Liver (tissue), 9 donors: ENCODE data around the gene NDC1. TPM values are rescaled to one million over a fixed set of nuclear protein-coding genes. Genes with fewer than 3 reads are reported as not detected.

Experiments
- DNase-seq: peaks from one replicate; pipeline ENCODE4 v3.0.0-alpha.2; 2017; ENCODE audit warnings: low spot score
- H3K27ac ChIP-seq, 2 donors: one replicate each; pipeline ENCODE4 v1.7.0; 2013; ENCODE audit warnings: inconsistent platforms in 2 of 2, low read length in 2 of 2, control low read depth in 1 of 2, low read depth in 1 of 2, mild to moderate bottlenecking in 1 of 2
- H3K27me3 ChIP-seq, 4 donors: one replicate each; pipeline versions ENCODE4 v1.6.1 to v1.7.0; 2013; ENCODE audit warnings: low read length in 3 of 4, inconsistent platforms in 1 of 4, mild to moderate bottlenecking in 1 of 4, moderate library complexity in 1 of 4; ENCODE audit not compliant: control insufficient read depth in 4 of 4, insufficient read depth in 4 of 4
- H3K36me3 ChIP-seq, 4 donors: one replicate each; pipeline versions ENCODE4 v1.6.1 to v1.7.0; 2013; ENCODE audit warnings: low read length in 3 of 4, mild to moderate bottlenecking in 3 of 4, low read depth in 1 of 4, moderate library complexity in 1 of 4; ENCODE audit not compliant: control insufficient read depth in 4 of 4, insufficient read depth in 3 of 4
- H3K4me1 ChIP-seq, 4 donors: one replicate each; pipeline versions ENCODE4 v1.6.1 to v1.7.0; 2013; ENCODE audit warnings: low read length in 3 of 4, mild to moderate bottlenecking in 3 of 4, moderate library complexity in 1 of 4; ENCODE audit not compliant: control insufficient read depth in 4 of 4, insufficient read depth in 4 of 4
- H3K4me3 ChIP-seq, 3 donors: one replicate each; pipeline versions ENCODE4 v1.6.1 to v1.7.0; 2013; ENCODE audit warnings: low read length in 3 of 3, control low read depth in 1 of 3, low read depth in 1 of 3, mild to moderate bottlenecking in 1 of 3
- H3K9ac ChIP-seq, 2 donors: one replicate each; pipeline ENCODE4 v1.7.0; 2013; ENCODE audit warnings: low read length in 2 of 2, mild to moderate bottlenecking in 2 of 2, moderate library complexity in 2 of 2, control low read depth in 1 of 2, low read depth in 1 of 2
- H3K9me3 ChIP-seq, 4 donors: one replicate each; pipeline versions ENCODE4 v1.6.1 to v1.7.0; 2013; ENCODE audit warnings: low read length in 3 of 4; ENCODE audit not compliant: control insufficient read depth in 4 of 4
- ATF3 ChIP-seq: IDR thresholded peaks from 2 replicates; pipeline ENCODE4 v1.6.1; 2016; ENCODE audit warnings: antibody characterized with exemption
- CTCF ChIP-seq: fragments of 150-350 bp; IDR thresholded peaks from 2 replicates; pipeline ENCODE4 v1.5.1; 2017; ENCODE audit warnings: improper control_type of control experiment, low read depth, low read length; ENCODE audit not compliant: missing input control
- EGR1 ChIP-seq, 2 donors: IDR thresholded peaks; 2 replicates each; pipeline ENCODE4 v1.6.1; 2016 to 2018; ENCODE audit warnings: antibody characterized with exemption in 2 of 2, low read depth in 2 of 2
- FOXA1 ChIP-seq: IDR thresholded peaks from 2 replicates; pipeline ENCODE4 v1.6.1; 2016; ENCODE audit warnings: antibody characterized with exemption
- FOXA2 ChIP-seq: IDR thresholded peaks from 2 replicates; pipeline ENCODE4 v1.6.1; 2016; ENCODE audit warnings: antibody characterized with exemption
- GABPA ChIP-seq, 2 donors: IDR thresholded peaks in 1 of 2; conservative IDR thresholded peaks in 1 of 2; 2 replicates each; pipeline ENCODE4 v1.6.1; 2016; ENCODE audit warnings: antibody characterized with exemption in 2 of 2, mild to moderate bottlenecking in 1 of 2, moderate library complexity in 1 of 2
- HNF4A ChIP-seq, 2 donors: conservative IDR thresholded peaks; 2 replicates each; pipeline ENCODE4 v1.6.1; 2016; ENCODE audit warnings: antibody characterized with exemption in 2 of 2, mild to moderate bottlenecking in 2 of 2
- HNF4G ChIP-seq: IDR thresholded peaks from 2 replicates; pipeline ENCODE4 v1.6.1; 2016; ENCODE audit warnings: antibody characterized with exemption
- NR2F2 ChIP-seq: IDR thresholded peaks from 2 replicates; pipeline ENCODE4 v1.6.1; 2016; ENCODE audit warnings: antibody characterized with exemption
- RAD21 ChIP-seq, 2 donors: IDR thresholded peaks; 2 replicates each; pipeline ENCODE4 v1.6.1; 2016; ENCODE audit warnings: antibody characterized with exemption in 2 of 2, mild to moderate bottlenecking in 2 of 2
- REST ChIP-seq: IDR thresholded peaks from 2 replicates; pipeline ENCODE4 v1.6.1; 2016; ENCODE audit warnings: antibody characterized with exemption, mild to moderate bottlenecking
- RXRA ChIP-seq, 2 donors: IDR thresholded peaks; 2 replicates each; pipeline ENCODE4 v1.6.1; 2017 to 2018; ENCODE audit warnings: antibody characterized with exemption in 2 of 2, mild to moderate bottlenecking in 1 of 2
- SP1 ChIP-seq: IDR thresholded peaks from 2 replicates; pipeline ENCODE4 v1.6.1; 2018; ENCODE audit warnings: antibody characterized with exemption, mild to moderate bottlenecking
- TAF1 ChIP-seq: conservative IDR thresholded peaks from 2 replicates; pipeline ENCODE4 v1.6.1; 2016; ENCODE audit warnings: antibody characterized with exemption, mild to moderate bottlenecking
- YY1 ChIP-seq: IDR thresholded peaks from 2 replicates; pipeline ENCODE4 v1.6.1; 2016; ENCODE audit warnings: antibody characterized with exemption, mild to moderate bottlenecking
- WGBS: extraction: QIAGEN DNeasy Blood & Tissue Kit; methylation state at CpG from one replicate; pipeline ENCODE4 v1.1.7; 2013; 5-methylcytosine and 5-hydroxymethylcytosine counted together
- polyA plus RNA-seq, 2 donors: library from polyadenylated mRNA; stranded (reverse) in 1 of 2; unstranded in 1 of 2; fragments of 200-250 nt in 1 of 2; fragments of >200 nt in 1 of 2; fragmentation: Nextera tagmentation in 1 of 2; extraction: Ambion mirVana in 1 of 2; gene quantifications; one replicate each; pipeline versions ENCODE4 v1.2.1 to v1.2.3, GENCODE V29; 2013 to 2015
- total RNA-seq, 2 donors: library from RNA; depleted of rRNA; stranded (reverse); fragments of >200 nt; gene quantifications; one replicate each; pipeline ENCODE4 v1.2.3, GENCODE V29; 2014
- TF ChIP-seq, protein P1 (sequence below): IDR thresholded peaks from 2 replicates; pipeline ENCODE4 v1.6.1; 2016; ENCODE audit warnings: antibody characterized with exemption
- donor health status: healthy.
- donor health status: healthy.
- donor health status: healthy.
- donor health status: healthy.
- donor health status: healthy.

The NDC1 gene
- total and polyA plus RNA-seq, 4 donors, result 2.2 to 17.9 (median 5.8) TPM

DNA sequence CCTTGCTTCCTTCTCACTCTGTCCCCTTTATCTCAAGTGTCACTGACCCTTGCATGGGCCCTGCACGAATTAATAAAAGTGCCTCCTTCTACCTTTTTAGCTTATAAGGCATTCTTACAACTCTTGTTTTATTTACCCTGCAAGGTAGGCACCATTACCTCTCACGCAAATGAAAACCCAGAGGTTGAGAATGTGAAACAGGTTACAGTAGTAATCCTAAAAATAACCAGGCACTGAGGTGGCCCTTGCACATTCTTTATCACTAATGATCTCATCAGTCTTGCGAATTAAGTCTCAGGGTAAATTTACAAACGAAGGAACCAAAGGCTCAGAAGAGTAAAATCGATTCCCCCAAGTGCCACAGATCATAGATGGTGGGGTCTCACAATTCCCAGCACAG is 102.8 kb downstream of the NDC1 start (continued):
- TF ChIP-seq ATF3 (no peak), FOXA1 (no peak), SP1 (no peak), HNF4A (conservative IDR thresholded peaks at IDR 0.05) (no peak), YY1 (no peak), GABPA (IDR thresholded peaks at IDR 0.05 in 1 of 2, conservative IDR thresholded peaks at IDR 0.05 in 1 of 2) (no peak), HNF4G (no peak)

DNA sequence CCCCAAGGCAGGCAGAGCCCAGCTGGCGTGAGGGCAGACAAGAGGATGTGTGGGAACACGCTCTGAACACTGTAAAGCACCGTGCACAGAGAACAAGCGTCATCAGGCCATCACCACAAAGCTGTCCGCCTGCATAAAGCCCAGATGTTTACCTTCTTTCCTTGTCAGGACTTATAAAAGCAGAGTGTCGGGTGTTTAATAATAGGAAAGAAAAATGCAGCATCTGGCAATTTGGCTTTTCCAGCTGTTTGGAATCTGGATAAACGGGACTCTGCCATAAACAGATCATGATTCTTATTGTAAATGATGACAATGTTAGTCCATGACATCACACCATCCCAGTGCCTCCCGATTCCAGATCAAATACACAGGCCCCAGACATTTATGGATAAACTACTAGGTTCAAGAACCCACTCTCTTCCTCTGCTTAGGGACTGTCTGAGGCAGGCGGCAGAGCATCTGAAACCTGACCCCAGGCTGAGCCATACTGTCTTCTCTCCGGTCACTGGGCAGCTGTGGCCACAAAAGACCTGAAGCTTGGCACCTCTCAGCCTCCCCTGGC is 103.4 kb downstream of the NDC1 start:
- 77% methylated on average over 10 of the region's 10 CpGs for WGBS
- Histone ChIP-seq H3K4me1 (peaks cover 13 to 22% (median 15%) of the 10 kb centered on the region in 4 donors), H3K27me3 (peaks cover 4 to 15% (median 5%) of the 10 kb centered on the region in 4 donors), H3K4me3 (no peak overlapping the region), H3K9me3 (peaks cover 0 to 2% (median 0%) of the 10 kb centered on the region in 4 donors), H3K27ac (no peak overlapping the region), H3K36me3 (no peaks in the 10 kb centered on the region), H3K9ac (no peak overlapping the region)
- no peak for DNase-seq
- TF ChIP-seq RXRA (IDR thresholded peaks at IDR 0.05) (no peak), EGR1 (IDR thresholded peaks at IDR 0.05; ENCODE audit: low read depth in 2 of 2) (no peak), RAD21 (IDR thresholded peaks at IDR 0.05) (no peak), YY1 (no peak), REST (no peak), NR2F2 (no peak), FOXA2 (no peak), HNF4G (no peak)
- TF ChIP-seq, protein P1, sequence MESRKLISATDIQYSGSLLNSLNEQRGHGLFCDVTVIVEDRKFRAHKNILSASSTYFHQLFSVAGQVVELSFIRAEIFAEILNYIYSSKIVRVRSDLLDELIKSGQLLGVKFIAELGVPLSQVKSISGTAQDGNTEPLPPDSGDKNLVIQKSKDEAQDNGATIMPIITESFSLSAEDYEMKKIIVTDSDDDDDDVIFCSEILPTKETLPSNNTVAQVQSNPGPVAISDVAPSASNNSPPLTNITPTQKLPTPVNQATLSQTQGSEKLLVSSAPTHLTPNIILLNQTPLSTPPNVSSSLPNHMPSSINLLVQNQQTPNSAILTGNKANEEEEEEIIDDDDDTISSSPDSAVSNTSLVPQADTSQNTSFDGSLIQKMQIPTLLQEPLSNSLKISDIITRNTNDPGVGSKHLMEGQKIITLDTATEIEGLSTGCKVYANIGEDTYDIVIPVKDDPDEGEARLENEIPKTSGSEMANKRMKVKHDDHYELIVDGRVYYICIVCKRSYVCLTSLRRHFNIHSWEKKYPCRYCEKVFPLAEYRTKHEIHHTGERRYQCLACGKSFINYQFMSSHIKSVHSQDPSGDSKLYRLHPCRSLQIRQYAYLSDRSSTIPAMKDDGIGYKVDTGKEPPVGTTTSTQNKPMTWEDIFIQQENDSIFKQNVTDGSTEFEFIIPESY, result no peak

DNA sequence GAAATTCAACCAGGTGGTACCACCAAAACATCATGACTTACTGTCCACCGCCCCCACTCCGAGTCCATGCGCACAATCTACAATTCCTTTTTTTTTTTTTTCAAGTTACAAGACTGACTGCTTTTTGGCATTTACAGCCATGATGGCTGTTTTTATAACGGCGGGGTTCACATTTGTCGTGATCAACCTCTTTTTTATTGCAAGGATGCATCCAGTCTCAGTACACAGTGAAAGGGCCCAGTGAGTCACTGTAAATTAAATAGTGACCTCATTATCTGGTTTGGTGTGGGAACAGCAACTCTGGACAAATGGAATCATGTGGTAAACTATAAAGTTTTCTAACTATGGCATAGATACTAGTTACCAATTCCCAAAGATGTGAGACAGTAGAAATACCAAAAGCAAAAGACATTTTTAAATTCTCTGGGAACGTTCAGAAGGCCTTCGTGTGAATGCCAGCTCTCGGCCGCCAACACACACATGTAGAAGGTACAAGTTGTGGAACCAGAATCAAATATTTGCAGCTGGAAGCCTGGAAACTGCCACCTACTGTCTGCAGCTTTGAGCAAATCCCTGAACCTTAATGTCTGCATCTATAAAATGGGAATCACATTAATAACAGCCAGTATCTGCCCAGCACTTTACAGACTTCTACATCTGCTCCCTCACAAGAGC is 104.0 kb downstream of the NDC1 start:
- WGBS, result 89% methylated on average over 10 of the region's 10 CpGs
- Histone ChIP-seq H3K27ac (no peak overlapping the region), H3K36me3 (no peaks in the 10 kb centered on the region), H3K9me3 (peaks cover 0 to 2% (median 0%) of the 10 kb centered on the region in 4 donors), H3K9ac (no peak overlapping the region), H3K4me1 (peaks cover 9 to 15% (median 12%) of the 10 kb centered on the region in 4 donors), H3K4me3 (no peak overlapping the region), H3K27me3 (peaks cover 3 to 10% (median 4%) of the 10 kb centered on the region in 4 donors)
- no peak for DNase-seq
- no peak for TF ChIP-seq SP1
- no peak for TF ChIP-seq FOXA2
- no peak for TF ChIP-seq EGR1 (IDR thresholded peaks at IDR 0.05; ENCODE audit: low read depth in 2 of 2)
- no peak for TF ChIP-seq RXRA (IDR thresholded peaks at IDR 0.05)
- TF ChIP-seq TAF1, result no peak
- TF ChIP-seq, protein P1, result no peak
- TF ChIP-seq HNF4A (conservative IDR thresholded peaks at IDR 0.05), result no peak
- TF ChIP-seq YY1, result no peak
- TF ChIP-seq GABPA (IDR thresholded peaks at IDR 0.05 in 1 of 2, conservative IDR thresholded peaks at IDR 0.05 in 1 of 2), result no peak
- TF ChIP-seq CTCF, result no peak
- TF ChIP-seq HNF4G, result no peak
